GM21528 (cell line): ENCODE data around the gene PLCD4.

Experiments
- ATAC-seq: cut with Tn5 transposase; IDR thresholded peaks from one replicate; pipeline ENCODE4 v1.9.1; 2021; ENCODE audit warnings: mild to moderate bottlenecking, moderate library complexity; ENCODE audit not compliant: unreplicated experiment, low FRiP score

Gene PLCD4

DNA sequence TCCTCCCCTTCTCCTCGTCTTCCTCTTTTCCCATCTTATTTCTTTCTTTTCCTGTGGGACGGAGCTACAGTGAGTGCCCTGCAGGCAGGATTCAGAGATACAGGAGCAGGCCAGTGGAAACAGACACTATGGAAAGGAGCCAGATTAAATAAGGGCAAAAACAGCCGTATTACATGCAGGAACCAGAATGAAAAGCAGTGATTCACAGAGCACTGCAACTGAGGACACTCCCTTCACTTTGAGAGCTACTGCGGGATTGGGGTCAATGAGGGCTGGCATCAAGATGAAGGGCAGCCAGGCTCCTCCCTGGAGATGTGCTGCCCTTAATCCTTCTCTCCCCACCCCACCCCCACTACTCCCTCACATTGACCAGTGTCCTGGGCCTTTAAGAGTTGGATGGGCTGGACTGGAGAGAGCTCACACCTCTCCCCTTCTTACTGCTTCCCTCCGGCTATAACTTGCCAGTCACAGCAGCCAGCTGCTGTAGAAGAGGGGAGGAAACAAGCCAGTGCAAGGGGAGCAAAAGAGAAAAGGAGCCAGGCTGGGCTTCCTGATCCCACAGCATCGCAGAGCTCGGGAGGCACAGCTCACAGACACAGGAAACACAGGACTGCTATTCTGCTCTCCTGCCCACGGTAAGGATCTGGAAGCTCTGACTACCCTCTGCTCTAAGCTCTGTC, at the start of gene PLCD4:
Gene PLCD4 (plus strand): TSS at position 464 of the 680 bp plus-strand sequence. CDS start 7,841 bp downstream, outside the sequence.
- no peak for ATAC-seq

- no peak for ATAC-seq
Measured at GRCh38 chr2:218557941-218558340, 49.8 kb upstream of the PLCD4 start.

GRCh38 chr2:218558986-218559385, 48.7 kb upstream of the PLCD4 start:
- no peak for ATAC-seq

- ATAC-seq, result no peak
Measured at GRCh38 chr2:218564056-218564455, 43.6 kb upstream of the PLCD4 start.

- no peak for ATAC-seq
Measured at GRCh38 chr2:218566296-218566695, 41.4 kb upstream of the PLCD4 start.

- peak; percentile 37 for ATAC-seq
Measured at GRCh38 chr2:218567797-218568189, 39.9 kb upstream of the PLCD4 start.

- ATAC-seq, result peak; percentile 78
Measured at GRCh38 chr2:218568190-218569037, 39.3 kb upstream of the PLCD4 start, which contains the start of the genes CNOT9 and USP37. Gene CNOT9 (plus strand): TSS chr2:218568839. CDS start chr2:218568955, 116 bp downstream. Gene USP37 (minus strand): TSS chr2:218568351. CDS start chr2:218558653, 9,698 bp downstream.

DNA sequence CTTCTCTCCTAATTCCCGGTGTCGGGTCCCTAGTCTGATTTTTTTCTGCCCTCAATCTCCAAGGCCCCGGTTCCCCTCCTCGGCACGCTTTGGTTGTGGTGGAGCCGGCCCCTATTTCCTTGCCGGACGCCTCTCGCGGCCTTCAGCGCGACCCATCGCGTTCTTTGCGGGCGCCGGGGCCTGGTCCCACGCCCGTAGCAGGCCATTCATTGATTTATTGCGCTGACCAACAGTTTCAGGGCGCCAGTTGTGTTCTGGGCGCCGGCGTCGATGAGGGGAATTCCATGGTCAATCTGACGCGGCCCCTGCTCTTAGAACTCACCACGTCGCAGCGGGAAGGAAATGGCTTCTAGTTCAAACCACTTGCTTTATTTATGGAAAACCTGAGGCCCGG, 38.7 kb upstream of the PLCD4 start:
- peak; percentile 31 for ATAC-seq

DNA sequence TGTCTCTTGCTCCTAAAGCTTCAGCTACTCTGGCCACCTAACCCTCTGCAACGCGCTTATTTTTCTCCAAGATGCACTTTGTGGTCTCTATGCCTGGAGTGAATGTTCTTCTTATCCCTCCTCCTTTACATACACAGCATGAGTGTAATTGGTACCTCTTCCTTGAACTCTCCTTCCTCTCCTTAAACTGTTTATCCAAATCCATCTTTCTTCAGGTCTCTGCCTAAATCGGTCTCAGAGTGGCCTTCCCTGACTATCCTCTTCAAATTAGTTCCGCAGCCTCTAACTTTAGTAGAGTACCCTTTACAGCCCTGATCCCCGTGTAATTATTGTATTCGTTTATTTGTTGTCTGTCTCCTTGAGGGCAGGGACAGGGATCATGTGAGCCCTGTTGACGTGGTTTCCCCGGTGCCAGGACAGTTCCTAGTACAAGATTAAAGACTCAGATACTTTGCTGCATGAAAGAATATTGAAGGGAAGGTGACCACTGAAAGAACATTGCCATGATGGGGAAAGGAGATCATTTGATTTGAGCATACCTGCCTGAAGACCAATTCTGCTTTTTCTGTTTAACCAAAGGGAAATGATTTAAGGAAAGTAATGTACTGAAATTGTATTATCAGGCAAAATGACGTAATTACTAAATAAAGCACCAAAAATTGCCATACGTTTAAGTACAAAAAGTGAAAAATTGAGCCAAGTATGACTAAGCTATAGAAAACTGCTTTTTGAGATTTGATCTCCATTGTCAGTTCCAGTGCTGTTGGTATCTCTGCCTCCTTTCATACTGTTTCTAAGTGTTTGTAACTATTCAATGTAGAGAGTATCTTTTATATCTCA, 37.8 kb upstream of the PLCD4 start:
- ATAC-seq, result no peak

- ATAC-seq, result no peak
Measured at GRCh38 chr2:218570850-218571249, 36.8 kb upstream of the PLCD4 start.

GRCh38 chr2:218576854-218577253, 30.8 kb upstream of the PLCD4 start:
- ATAC-seq, result no peak

GRCh38 chr2:218577482-218578220, 30.0 kb upstream of the PLCD4 start:
- no peak for ATAC-seq

DNA sequence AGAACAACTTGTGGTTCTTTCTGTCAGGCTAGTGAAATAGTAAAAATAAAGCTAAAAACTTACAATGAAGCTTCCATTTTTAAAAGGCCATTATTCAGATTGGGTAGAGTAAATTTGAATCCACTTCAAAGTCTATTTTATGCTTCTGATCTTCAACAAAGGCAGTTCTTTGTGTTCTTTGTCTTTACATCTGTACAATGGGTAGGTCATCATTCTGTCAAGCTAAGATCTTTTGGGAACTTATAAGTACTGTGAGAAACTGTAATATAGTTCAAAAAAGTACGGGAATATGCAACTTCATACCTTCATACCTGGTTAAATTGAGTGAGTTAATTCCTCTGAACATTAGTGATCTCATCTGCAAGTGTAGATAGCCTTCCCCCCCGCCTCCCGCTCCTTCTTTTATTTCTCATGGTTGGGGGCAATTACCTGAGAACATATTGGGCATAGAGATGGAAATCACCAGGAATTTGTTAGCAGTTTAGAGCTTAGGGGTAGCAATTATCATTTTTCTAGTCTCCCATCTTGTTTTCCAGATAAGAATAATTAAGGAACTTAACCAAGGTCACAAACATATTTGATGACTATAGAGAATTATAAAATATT, 29.3 kb upstream of the PLCD4 start:
- no peak for ATAC-seq

GRCh38 chr2:218582076-218582475, 25.6 kb upstream of the PLCD4 start:
- ATAC-seq, result no peak

DNA sequence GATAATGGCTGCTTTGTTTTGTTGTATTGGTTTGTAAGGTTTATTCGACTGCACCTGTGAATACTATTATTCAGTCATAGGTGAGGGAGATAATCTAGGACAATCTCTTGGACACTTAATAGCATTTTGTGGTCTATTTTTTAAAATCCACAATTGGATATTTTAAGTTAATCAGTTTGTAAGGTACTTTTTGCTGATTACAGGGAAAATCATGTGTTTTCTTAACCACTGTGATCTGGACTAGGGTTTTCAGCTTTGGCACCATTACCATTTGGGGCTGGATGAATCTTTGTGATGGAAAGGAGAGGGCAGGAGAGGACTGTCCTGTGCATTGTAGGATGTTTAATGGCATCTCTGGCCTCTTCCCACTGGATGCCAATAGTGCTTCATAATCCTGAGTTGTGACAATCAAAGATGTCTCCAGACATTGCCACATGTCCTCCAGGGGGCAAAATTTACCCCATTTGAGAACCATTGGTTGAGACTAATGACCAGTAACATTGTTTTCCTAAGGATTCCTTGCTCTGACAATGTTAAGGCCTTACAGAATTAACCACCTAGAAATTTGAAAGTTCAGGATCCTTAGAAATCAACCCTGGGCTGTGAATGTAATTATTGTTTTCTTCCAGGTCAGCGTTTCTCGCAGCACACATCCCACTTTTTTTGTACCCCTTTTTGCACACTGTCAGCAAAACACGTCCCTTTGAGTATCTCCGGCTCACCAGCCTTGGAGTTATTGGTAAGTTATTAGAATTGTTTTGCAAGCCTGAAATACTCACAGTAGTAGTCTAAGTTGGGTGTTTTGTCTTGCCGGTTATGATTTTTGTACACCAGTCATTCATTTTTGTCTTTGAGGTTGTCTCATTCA, 23.5 kb upstream of the PLCD4 start:
- ATAC-seq, result no peak

DNA sequence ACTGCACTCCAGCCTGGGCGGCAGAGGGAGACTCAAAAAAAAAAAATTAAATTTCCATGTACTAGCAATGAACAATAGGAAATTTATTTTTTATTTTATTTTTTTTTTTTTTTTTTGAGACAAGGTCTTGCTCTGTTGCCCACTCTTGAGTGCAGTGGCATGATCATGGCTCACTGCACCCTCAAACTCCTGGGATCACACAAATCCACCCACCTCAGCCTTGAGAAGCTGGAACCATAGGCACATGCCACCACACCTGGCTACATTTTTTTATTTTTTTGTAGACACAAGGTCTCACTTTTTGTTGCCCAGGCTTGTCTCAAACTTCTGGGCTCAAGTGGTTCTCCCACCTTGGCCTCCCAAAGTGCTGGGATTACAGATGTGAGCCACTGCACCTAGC, 22.2 kb upstream of the PLCD4 start:
- no peak for ATAC-seq

DNA sequence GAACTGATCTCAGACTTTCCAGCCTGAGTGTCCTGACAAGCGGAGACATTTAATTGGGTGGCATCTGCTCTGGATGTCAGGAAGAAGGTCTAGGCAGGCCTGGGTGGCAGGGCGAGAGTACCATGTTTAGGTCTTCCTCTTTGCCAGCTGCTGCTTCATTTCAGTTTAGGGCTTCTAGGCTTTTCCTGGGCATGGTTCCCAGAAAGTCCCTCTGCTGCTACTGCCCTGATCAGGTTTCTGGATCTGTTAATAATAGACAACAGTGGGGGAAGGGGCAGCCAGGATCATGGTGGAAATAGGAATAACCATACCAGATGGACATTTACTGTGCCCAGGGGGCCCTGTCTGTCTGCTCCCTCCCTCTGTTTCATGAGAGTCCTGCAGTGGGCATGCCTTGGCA, 2.3 kb upstream of the PLCD4 start:
- no peak for ATAC-seq

DNA sequence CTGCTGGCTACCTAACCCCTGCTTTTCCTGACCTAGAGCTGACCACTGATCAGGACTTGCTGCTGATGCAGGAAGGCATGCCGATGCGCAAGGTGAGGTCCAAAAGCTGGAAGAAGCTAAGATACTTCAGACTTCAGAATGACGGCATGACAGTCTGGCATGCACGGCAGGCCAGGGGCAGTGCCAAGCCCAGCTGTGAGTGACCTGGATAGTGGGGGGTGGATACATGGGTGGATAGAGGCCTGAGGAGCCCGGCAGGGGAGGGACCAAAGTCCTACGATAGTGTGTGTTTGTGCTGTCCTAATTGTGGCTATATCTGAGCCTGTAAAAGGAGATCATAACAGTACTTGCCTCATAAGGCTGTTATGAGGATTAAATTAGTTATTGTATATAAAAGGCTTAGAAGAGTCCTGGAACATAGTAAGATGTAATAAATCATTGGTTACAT, 8.2 kb downstream of the PLCD4 start:
- ATAC-seq, result no peak
